Right ventricle myocardium superior (tissue), 1 donor: ENCODE data around the gene GPR6. TPM values are rescaled to one million over a fixed set of nuclear protein-coding genes. Genes with fewer than 3 reads are reported as not detected.

Experiments
- ATAC-seq: fragments of 200-7000 bp; cut with Tn5 transposase; one replicate; pipeline ENCODE4 v1.9.1; 2020; ENCODE audit warnings: mild to moderate bottlenecking; ENCODE audit not compliant: poor library complexity
- DNase-seq: peaks from one replicate; pipeline ENCODE4 v3.0.0-alpha.2; 2020
- intact Hi-C: fragments of 100-400 bp; cut with DNase I; formaldehyde crosslinking; loops from one replicate; pipeline ENCODE4 v1.11.2; 2022
- long read RNA-seq: library from polyadenylated mRNA; unstranded; transcript quantifications from one replicate; pipeline ENCODE4 v2.0.0, GENCODE V29; 2021
- total RNA-seq: library from RNA; stranded (reverse); fragmentation: NEBNext Ultra II Directional; extraction: Animal tissue kit (Norgen Biotek cat#: 25700); gene quantifications from one replicate; pipeline ENCODE4 v1.2.1, GENCODE V29; 2021
- donor health status: DM: no; HTN: yes; CAD: no; lungs with severe emphysema.

The GPR6 gene
- not detected for total RNA-seq
- long read RNA-seq = 0 reads

- ATAC-seq (peak; percentile 87), DNase-seq (peak; percentile 77)
- intact Hi-C loops = no loop called here
Measured at GRCh38 chr6:109978174-109979032, at the start of gene GPR6. GPR6 (plus strand) TSS chr6:109978311; CDS start chr6:109979113, 802 bp downstream.

- no peak for DNase-seq
- no peak for ATAC-seq
- intact Hi-C loops = no loop called here
Measured at GRCh38 chr6:109934293-109934692, 43.8 kb upstream of the GPR6 start.

GRCh38 chr6:109939654-109940053, 38.5 kb upstream of the GPR6 start:
- intact Hi-C loops = no loop called here
- ATAC-seq (no peak), DNase-seq (no peak)

GRCh38 chr6:109944448-109944847, 33.7 kb upstream of the GPR6 start:
- intact Hi-C loops = no loop called here
- ATAC-seq = no peak
- DNase-seq = no peak

- intact Hi-C loops = no loop called here
- ATAC-seq (no peak), DNase-seq (no peak)
Measured at GRCh38 chr6:109945091-109945490, 33.0 kb upstream of the GPR6 start.

GRCh38 chr6:109946979-109947378, 31.1 kb upstream of the GPR6 start:
- intact Hi-C loops = no loop called here
- DNase-seq (no peak), ATAC-seq (no peak)

GRCh38 chr6:109949281-109950065, 28.6 kb upstream of the GPR6 start:
- intact Hi-C loops = no loop called here

GRCh38 chr6:109955491-109955890, 22.6 kb upstream of the GPR6 start:
- DNase-seq = no peak

More at GRCh38 chr6:109949281-109950065, 28.6 kb upstream of the GPR6 start:
- no peak for DNase-seq
- ATAC-seq = no peak

GRCh38 chr6:109958626-109959025, 19.5 kb upstream of the GPR6 start:
- ATAC-seq = no peak
- DNase-seq = no peak
- intact Hi-C loops = no loop called here

More at GRCh38 chr6:109955491-109955890, 22.6 kb upstream of the GPR6 start:
- intact Hi-C loops = no loop called here
- ATAC-seq = no peak

GRCh38 chr6:109961611-109962041, 16.5 kb upstream of the GPR6 start:
- intact Hi-C loops = no loop called here
- no peak for DNase-seq
- ATAC-seq = no peak

- DNase-seq (no peak), ATAC-seq (no peak)
- intact Hi-C loops = no loop called here
Measured at GRCh38 chr6:109962271-109962670, 15.8 kb upstream of the GPR6 start.

GRCh38 chr6:109963598-109964170, 14.4 kb upstream of the GPR6 start:
- ATAC-seq (no peak), DNase-seq (no peak)
- intact Hi-C loops = no loop called here

GRCh38 chr6:109964949-109965348, 13.2 kb upstream of the GPR6 start:
- ATAC-seq (no peak), DNase-seq (no peak)
- intact Hi-C loops = no loop called here

- no peak for ATAC-seq
- intact Hi-C loops = no loop called here
- no peak for DNase-seq
Measured at GRCh38 chr6:109966299-109966698, 11.8 kb upstream of the GPR6 start.

- DNase-seq = no peak
- intact Hi-C loops = no loop called here
- no peak for ATAC-seq
Measured at GRCh38 chr6:109977791-109978173, 329 bp upstream of the GPR6 start.

- DNase-seq (no peak), ATAC-seq (no peak)
- intact Hi-C loops = no loop called here
Measured at GRCh38 chr6:109979033-109979921, 1.2 kb downstream of the GPR6 start.

- no peak for DNase-seq
- ATAC-seq = no peak
- intact Hi-C loops = no loop called here
Measured at GRCh38 chr6:109984410-109984809, 6.3 kb downstream of the GPR6 start.

- ATAC-seq (no peak), DNase-seq (no peak)
- intact Hi-C loops = no loop called here
Measured at GRCh38 chr6:109987196-109987595, 9.1 kb downstream of the GPR6 start.
